Fibroblast of villous mesenchyme (primary cell): ENCODE data around the gene HIPK1. TPM values are rescaled to one million over a fixed set of nuclear protein-coding genes. Genes with fewer than 3 reads are reported as not detected.

ENCODE experiments used
- DNase-seq: peaks from one replicate; pipeline ENCODE4 v3.0.0-alpha.2; 2010; ENCODE audit warnings: low read depth
- H3K4me3 ChIP-seq: 2 replicates; pipeline ENCODE4 v1.5.1; 2011; ENCODE audit warnings: low read depth, mild to moderate bottlenecking, low read length
- CTCF ChIP-seq: IDR thresholded peaks from 2 replicates; pipeline ENCODE4 v1.5.1; 2012; ENCODE audit warnings: low read depth, mild to moderate bottlenecking, low read length; ENCODE audit not compliant: insufficient read depth
- total RNA-seq: library from RNA; depleted of rRNA; stranded (reverse); fragments of >200 nt; gene quantifications from 2 replicates; pipeline ENCODE4 v1.2.3, GENCODE V29; 2012

HIPK1 gene
- total RNA-seq, 1 donor, result 32.4 TPM

GRCh38 chr1:113981962-113982931 is 53.1 kb downstream of the HIPK1 start:
- no peak for TF ChIP-seq CTCF
- peak; percentile 95 for DNase-seq

GRCh38 chr1:113982949-113983348 is 53.8 kb downstream of the HIPK1 start:
- H3K4me3 ChIP-seq, result peak overlapping the region; percentile 48
- TF ChIP-seq CTCF, result no peak
- no peak for DNase-seq

More at GRCh38 chr1:113981962-113982931, 53.1 kb downstream of the HIPK1 start:
- peak overlapping the region; percentile 48 for H3K4me3 ChIP-seq

GRCh38 chr1:113983391-113983790 is 54.3 kb downstream of the HIPK1 start:
- H3K4me3 ChIP-seq, result peak overlapping the region; percentile 48
- DNase-seq, result no peak
- TF ChIP-seq CTCF, result no peak

- no peak for TF ChIP-seq CTCF
- no peak for DNase-seq
- H3K4me3 ChIP-seq, result no peak overlapping the region
Measured at GRCh38 chr1:113983826-113984225, 54.7 kb downstream of the HIPK1 start.

- TF ChIP-seq CTCF, result no peak
- no peak overlapping the region for H3K4me3 ChIP-seq
- DNase-seq, result no peak
Measured at GRCh38 chr1:113984710-113985109, 55.6 kb downstream of the HIPK1 start.

GRCh38 chr1:113986802-113987201 is 57.7 kb downstream of the HIPK1 start:
- no peak overlapping the region for H3K4me3 ChIP-seq
- DNase-seq, result no peak
- TF ChIP-seq CTCF, result no peak
